Astrocyte of the spinal cord (primary cell): ENCODE data around the gene ZNF408.

Experiments
- DNase-seq: peaks from one replicate; pipeline ENCODE4 v3.0.0; 2011; ENCODE audit warnings: low read depth, low spot score
- H3K4me3 ChIP-seq: 2 replicates; pipeline ENCODE4 v1.5.1; 2011; ENCODE audit warnings: low read depth, mild to moderate bottlenecking, low read length, moderate library complexity
- in situ Hi-C: cut with HindIII; loops from 2 replicates; pipeline ENCODE4 v1.10.0; 2017; ENCODE audit warnings: low sequenced_read_pairs
- TF ChIP-seq, protein P1 (sequence below): IDR thresholded peaks from 2 replicates; pipeline ENCODE4 v1.5.1; 2012; ENCODE audit warnings: low read depth, mild to moderate bottlenecking, low read length, inconsistent platforms

The ZNF408 gene

DNA sequence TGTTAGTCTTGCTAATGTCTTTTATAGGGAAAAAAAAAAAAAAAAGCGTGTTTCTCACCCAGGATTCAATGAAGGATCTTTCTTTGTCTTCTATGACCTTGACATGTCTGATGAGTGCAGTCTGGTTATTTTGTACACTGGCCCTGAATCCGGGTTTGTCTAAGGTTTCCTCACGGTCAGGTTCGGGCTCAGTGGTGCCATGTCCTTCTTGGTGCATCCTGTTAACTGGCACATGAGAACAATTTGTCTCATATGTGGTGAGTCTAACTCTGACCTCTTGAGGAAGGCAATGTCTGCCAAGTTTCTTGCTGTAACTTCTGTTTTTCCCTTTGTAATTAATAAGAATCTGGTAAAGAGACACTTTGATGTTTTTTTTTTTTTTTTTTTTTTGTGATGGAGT, 30.7 kb downstream of the ZNF408 start:
- TF ChIP-seq, protein P1, sequence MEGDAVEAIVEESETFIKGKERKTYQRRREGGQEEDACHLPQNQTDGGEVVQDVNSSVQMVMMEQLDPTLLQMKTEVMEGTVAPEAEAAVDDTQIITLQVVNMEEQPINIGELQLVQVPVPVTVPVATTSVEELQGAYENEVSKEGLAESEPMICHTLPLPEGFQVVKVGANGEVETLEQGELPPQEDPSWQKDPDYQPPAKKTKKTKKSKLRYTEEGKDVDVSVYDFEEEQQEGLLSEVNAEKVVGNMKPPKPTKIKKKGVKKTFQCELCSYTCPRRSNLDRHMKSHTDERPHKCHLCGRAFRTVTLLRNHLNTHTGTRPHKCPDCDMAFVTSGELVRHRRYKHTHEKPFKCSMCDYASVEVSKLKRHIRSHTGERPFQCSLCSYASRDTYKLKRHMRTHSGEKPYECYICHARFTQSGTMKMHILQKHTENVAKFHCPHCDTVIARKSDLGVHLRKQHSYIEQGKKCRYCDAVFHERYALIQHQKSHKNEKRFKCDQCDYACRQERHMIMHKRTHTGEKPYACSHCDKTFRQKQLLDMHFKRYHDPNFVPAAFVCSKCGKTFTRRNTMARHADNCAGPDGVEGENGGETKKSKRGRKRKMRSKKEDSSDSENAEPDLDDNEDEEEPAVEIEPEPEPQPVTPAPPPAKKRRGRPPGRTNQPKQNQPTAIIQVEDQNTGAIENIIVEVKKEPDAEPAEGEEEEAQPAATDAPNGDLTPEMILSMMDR, result no peak
- in situ Hi-C loops, result no loop called here

DNA sequence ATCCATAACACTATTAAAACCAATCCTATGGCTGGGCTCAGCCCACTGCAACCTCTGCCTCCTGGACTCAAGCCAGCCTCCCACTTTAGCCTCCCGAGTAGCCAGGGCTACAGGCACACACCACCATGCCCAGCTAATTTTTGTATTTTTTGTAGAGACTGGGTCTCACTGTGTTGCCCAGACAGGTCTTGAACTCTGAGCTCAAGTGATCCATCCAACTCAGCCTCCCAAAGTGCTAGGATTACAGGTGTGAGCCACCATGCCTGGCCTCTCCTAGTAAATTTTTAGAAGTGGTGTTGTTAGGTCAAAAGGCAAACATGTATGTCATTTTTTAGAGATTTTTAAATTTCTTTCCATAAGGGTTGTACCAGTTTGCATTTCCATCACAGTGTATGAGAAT, 32.4 kb downstream of the ZNF408 start:
- in situ Hi-C loops, result no loop called here
- no peak for DNase-seq
- TF ChIP-seq, protein P1, result no peak
- no peak overlapping the region for H3K4me3 ChIP-seq

More for the DNA sequence above, 30.7 kb downstream of the ZNF408 start:
- no peak for DNase-seq
- H3K4me3 ChIP-seq, result no peak overlapping the region

DNA sequence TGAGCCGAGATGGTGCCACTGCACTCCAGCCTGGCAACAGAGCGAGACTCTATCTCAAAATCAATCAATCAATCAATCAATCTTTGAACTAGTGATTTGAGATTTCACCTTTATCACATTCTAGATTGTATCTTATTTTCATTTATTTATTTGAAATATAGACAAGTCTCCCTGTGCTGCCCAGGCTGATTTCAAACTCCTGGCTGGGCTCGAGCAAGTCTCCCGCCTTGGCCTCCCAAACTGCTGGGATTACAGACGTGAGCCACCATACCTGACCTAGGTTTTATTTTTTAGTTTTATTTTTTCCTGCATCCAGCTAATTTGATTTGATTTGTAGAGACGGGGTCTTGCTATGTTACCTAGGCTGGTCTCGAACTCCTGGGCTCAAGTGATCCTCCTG, 35.3 kb downstream of the ZNF408 start:
- H3K4me3 ChIP-seq, result no peak overlapping the region
- TF ChIP-seq, protein P1, result no peak
- in situ Hi-C loops, result no loop called here

DNA sequence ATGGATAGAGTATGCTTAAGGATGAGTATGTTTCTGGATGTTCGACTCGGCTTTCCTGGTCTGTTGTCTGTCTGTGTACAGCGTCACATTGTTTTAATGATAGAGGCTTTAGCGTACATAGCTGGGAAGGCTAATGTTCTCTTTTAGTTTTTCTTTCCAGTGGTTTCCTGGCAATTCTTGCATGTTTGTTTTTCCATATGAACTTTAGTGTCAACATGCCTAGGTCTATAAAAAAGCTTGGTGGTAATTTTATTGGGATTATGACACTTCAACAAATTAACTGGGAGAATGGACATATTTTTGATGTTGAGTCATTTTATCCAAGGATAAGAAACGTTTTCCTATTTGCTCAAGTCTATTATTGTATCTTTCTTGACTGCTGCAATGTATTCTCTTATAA, 35.8 kb downstream of the ZNF408 start:
- no peak overlapping the region for H3K4me3 ChIP-seq
- peak; percentile 5 for DNase-seq
- in situ Hi-C loops, result no loop called here
- TF ChIP-seq, protein P1, result no peak

More for the DNA sequence above, 35.3 kb downstream of the ZNF408 start:
- no peak for DNase-seq

DNA sequence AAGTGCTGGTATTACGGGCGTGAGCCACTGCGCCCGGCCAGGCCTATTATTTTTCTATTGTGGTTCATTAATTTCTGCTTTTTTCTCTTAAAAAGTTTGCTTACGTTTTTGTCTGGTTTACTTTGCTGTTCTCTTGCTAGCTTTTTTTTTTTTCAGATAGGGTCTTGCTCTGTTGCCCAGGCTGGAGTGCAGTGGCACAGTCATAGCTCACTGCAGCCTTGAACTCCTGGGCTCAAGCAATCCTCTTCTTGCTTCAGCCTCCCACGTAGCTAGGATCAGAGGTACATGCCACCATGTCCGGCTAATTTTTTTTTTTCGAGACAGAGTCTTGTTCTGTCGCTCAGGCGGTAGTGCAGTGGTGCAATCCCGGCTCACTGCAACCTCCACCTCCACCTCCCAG, 36.9 kb downstream of the ZNF408 start:
- in situ Hi-C loops, result no loop called here
- H3K4me3 ChIP-seq, result no peak overlapping the region
- no peak for DNase-seq
- TF ChIP-seq, protein P1, result no peak

DNA sequence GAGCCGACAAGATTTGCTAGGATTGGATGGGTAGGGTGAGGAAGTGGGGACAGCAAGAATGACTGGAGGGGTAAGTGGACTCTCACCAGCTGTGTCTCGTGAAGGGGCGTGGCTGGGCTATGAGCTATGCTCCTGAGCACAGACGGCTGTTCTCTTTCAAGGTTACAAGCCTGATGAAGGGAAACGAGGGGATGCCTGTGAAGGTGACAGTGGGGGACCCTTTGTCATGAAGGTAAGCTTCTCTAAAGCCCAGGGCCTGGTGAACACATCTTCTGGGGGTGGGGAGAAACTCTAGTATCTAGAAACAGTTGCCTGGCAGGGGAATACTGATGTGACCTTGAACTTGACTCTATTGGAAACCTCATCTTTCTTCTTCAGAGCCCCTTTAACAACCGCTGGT, 38.1 kb downstream of the ZNF408 start:
- in situ Hi-C loops, result no loop called here
- no peak overlapping the region for H3K4me3 ChIP-seq
- TF ChIP-seq, protein P1, result no peak
- no peak for DNase-seq
